K562 (cell line): ENCODE measurements around the gene EGFR. TPM values are rescaled to one million over a fixed set of nuclear protein-coding genes. Genes with fewer than 3 reads are reported as not detected.

Experiments used
- ATAC-seq: fragments of 200-7000 bp; cut with Tn5 transposase; 3 replicates; pipeline ENCODE4 v1.9.1; 2020; ENCODE audit warnings: moderate library complexity
- BruUV-seq: library from RNA; stranded (reverse); fragments of 400-500 nt; replicated peaks from 2 replicates; lab custom pipeline; 2021; lab: Mats Ljungman, UMichigan
- CTCF ChIA-PET: fragments of 300-600 bp; formaldehyde crosslinking; extraction: SDS; loops from one replicate; lab custom pipeline; 2021; ENCODE audit warnings: low intra/inter-chr PET ratio; lab: Yijun Ruan, JAX
- POLR2A ChIA-PET: fragments of 300-600, 350-650 bp; sonication (Branson Sonifier 250); formaldehyde crosslinking; extraction: SDS; loops from one replicate; lab custom pipeline; 2021; ENCODE audit warnings: antibody characterized with exemption, inconsistent platforms; lab: Yijun Ruan, JAX
- DNase-seq, 4 experiments: peaks; one replicate each; pipeline versions ENCODE4 v3.0.0 to v3.0.0-alpha.2; 2011 to 2018; ENCODE audit warnings: low spot score in 3 of 4, mixed read lengths in 3 of 4; ENCODE audit errors: extremely low read depth in 1 of 4
- FAIRE-seq: peaks from 2 replicates; lab custom pipeline; 2011; peaks lifted over from hg19 to GRCh38; lab: Jason Lieb, UNC
- H2AFZ ChIP-seq: 2 replicates; pipeline ENCODE4 v1.6.0; 2011; ENCODE audit warnings: low read depth, low read length, control low read depth, inconsistent platforms
- H3K27ac ChIP-seq: fragments of 200-600 bp; 3 replicates; pipeline ENCODE4 v1.8.0; 2011; ENCODE audit warnings: low read depth, mild to moderate bottlenecking, control low read depth, inconsistent platforms, low read length, moderate library complexity, mixed read lengths; ENCODE audit errors: extremely low read depth
- H3K27me3 ChIP-seq, 2 experiments: fragments of 300-600 bp in 1 of 2; 2 replicates in 1 of 2; 3 replicates in 1 of 2; pipeline versions ENCODE4 v1.6.0 to v1.8.0; 2011; ENCODE audit warnings: inconsistent platforms in 2 of 2, low read length in 2 of 2, mild to moderate bottlenecking in 1 of 2, mixed read lengths in 1 of 2, moderate library complexity in 1 of 2; ENCODE audit not compliant: control insufficient read depth in 2 of 2, insufficient read depth in 2 of 2
- H3K36me3 ChIP-seq: fragments of 300-600 bp; 3 replicates; pipeline ENCODE4 v1.8.0; 2011; ENCODE audit warnings: mild to moderate bottlenecking, low read length, inconsistent platforms; ENCODE audit not compliant: control insufficient read depth, insufficient read depth
- H3K4me1 ChIP-seq, 2 experiments: fragments of 200-600 bp in 1 of 2; replicated peaks in 1 of 2; 2 replicates in 1 of 2; 3 replicates in 1 of 2; pipeline versions ENCODE4 v1.5.1 to v1.8.0; 2011; ENCODE audit warnings: inconsistent platforms in 2 of 2, low read length in 2 of 2, mild to moderate bottlenecking in 1 of 2, mixed read lengths in 1 of 2, moderate library complexity in 1 of 2; ENCODE audit not compliant: control insufficient read depth in 2 of 2, insufficient read depth in 2 of 2
- H3K4me2 ChIP-seq: 2 replicates; pipeline ENCODE4 v1.6.1; 2011; ENCODE audit warnings: low read length, control low read depth, inconsistent platforms, mixed read lengths; ENCODE audit not compliant: insufficient read depth
- H3K4me3 ChIP-seq: fragments of 200-600 bp; sonication (generic), shearing (Covaris generic); 2 replicates; pipeline ENCODE4 v1.5.1; 2016; ENCODE audit warnings: control low read depth, inconsistent platforms
- H3K79me2 ChIP-seq: fragments of 200-600 bp; 3 replicates; pipeline ENCODE4 v1.8.0; 2011; ENCODE audit warnings: low read length, inconsistent platforms; ENCODE audit not compliant: control insufficient read depth, insufficient read depth
- H3K9ac ChIP-seq, 2 experiments: 2 replicates each; pipeline versions ENCODE4 v1.6.0 to v1.6.1; 2011; ENCODE audit warnings: low read depth in 2 of 2, low read length in 2 of 2, control low read depth in 1 of 2, inconsistent platforms in 1 of 2, mild to moderate bottlenecking in 1 of 2, mixed read lengths in 1 of 2; ENCODE audit not compliant: insufficient read depth in 1 of 2
- H3K9me1 ChIP-seq: one replicate; pipeline ENCODE4 v1.6.0; 2011; ENCODE audit warnings: inconsistent platforms, mild to moderate bottlenecking, low read length, moderate library complexity; ENCODE audit not compliant: control insufficient read depth, insufficient read depth
- H3K9me3 ChIP-seq: replicated peaks from 2 replicates; pipeline ENCODE4 v1.5.1; 2011; ENCODE audit warnings: low read depth, low read length, inconsistent platforms; ENCODE audit not compliant: control insufficient read depth, insufficient read depth
- H4K20me1 ChIP-seq: replicated peaks from 2 replicates; pipeline ENCODE4 v1.6.1; 2011; ENCODE audit warnings: low read length, inconsistent platforms, mixed read lengths; ENCODE audit not compliant: control insufficient read depth, insufficient read depth
- CTBP1 ChIP-seq: fragments of 450-650 bp; IDR thresholded peaks from 2 replicates; pipeline ENCODE4 v1.6.1; 2016; ENCODE audit warnings: borderline replicate concordance
- EHMT2 ChIP-seq: fragments of 450-650 bp; IDR thresholded peaks from 2 replicates; pipeline ENCODE4 v1.6.1; 2018; ENCODE audit warnings: antibody characterized with exemption
- GTF2A2 ChIP-seq: IDR thresholded peaks from 2 replicates; pipeline ENCODE4 v1.6.1; 2016; ENCODE audit warnings: mild to moderate bottlenecking, missing genetic modification characterization, missing compliant biosample characterization
- HDAC8 ChIP-seq: fragments of 450-650 bp; IDR thresholded peaks from 2 replicates; pipeline ENCODE4 v1.6.1; 2016; ENCODE audit warnings: mild to moderate bottlenecking, missing genetic modification characterization, moderate library complexity, missing compliant biosample characterization
- HLTF ChIP-seq: fragments of 450-650 bp; IDR thresholded peaks from 2 replicates; pipeline ENCODE4 v1.6.1; 2016
- IRF2 ChIP-seq: sonication (generic); formaldehyde crosslinking; IDR thresholded peaks from 2 replicates; pipeline ENCODE4 v1.8.1; 2022; ENCODE audit warnings: mild to moderate bottlenecking, missing genetic modification reagents
- MCM2 ChIP-seq: fragments of 450-650 bp; IDR thresholded peaks from 2 replicates; pipeline ENCODE4 v1.6.1; 2017; ENCODE audit warnings: low read depth, mild to moderate bottlenecking
- NR2F6 ChIP-seq: fragments of 450-650 bp; formaldehyde crosslinking; IDR thresholded peaks from 2 replicates; pipeline ENCODE4 v1.4.0; 2020; ENCODE audit warnings: mild to moderate bottlenecking
- POLR2B ChIP-seq: fragments of 450-650 bp; IDR thresholded peaks from 2 replicates; pipeline ENCODE4 v1.6.1; 2018; ENCODE audit warnings: low read depth; ENCODE audit not compliant: partially characterized antibody
- POLR2H ChIP-seq: IDR thresholded peaks from 2 replicates; pipeline ENCODE4 v1.6.1; 2016; ENCODE audit warnings: missing genetic modification characterization, low read depth, mild to moderate bottlenecking, control low read depth, missing compliant biosample characterization, moderate library complexity
- SMC3 ChIP-seq: conservative IDR thresholded peaks from 2 replicates; pipeline ENCODE4 v1.6.1; 2011; ENCODE audit warnings: low read depth, low read length, improper control_type of control experiment; ENCODE audit not compliant: insufficient read depth
- SRSF3 ChIP-seq: fragments of 200-400 bp; formaldehyde crosslinking; IDR thresholded peaks from 2 replicates; pipeline ENCODE4 v1.6.1; 2016; ENCODE audit warnings: mild to moderate bottlenecking, low read length, moderate library complexity; ENCODE audit not compliant: insufficient read depth
- USF1 ChIP-seq: sonication (generic); formaldehyde crosslinking; IDR thresholded peaks from 2 replicates; pipeline ENCODE4 v1.9.0; 2022; ENCODE audit warnings: mild to moderate bottlenecking, missing genetic modification reagents
- WGBS: fragments of 100-300 bp; shearing (Covaris generic); methylation state at CpG from one replicate; pipeline ENCODE4 v1.1.6; 2016; ENCODE audit warnings: low coverage, mixed read lengths; ENCODE audit not compliant: insufficient coverage; ENCODE audit errors: missing lambda C conversion rate; 5-methylcytosine and 5-hydroxymethylcytosine counted together
- in situ Hi-C: fragments of 300-500 bp; cut with MboI; formaldehyde crosslinking; loops from 4 replicates; pipeline ENCODE4 v1.15.0; 2018; ENCODE audit warnings: inconsistent platforms, mixed read lengths
- intact Hi-C: fragments of 100-400 bp; cut with micrococcal nuclease; formaldehyde crosslinking; loops from 2 replicates; pipeline ENCODE4 v1.14.2; 2022
- polyA plus RNA-seq, 8 experiments: library from polyadenylated mRNA; depleted of rRNA in 4 of 8; stranded (reverse) in 5 of 8; unstranded in 3 of 8; fragments of >200 nt; fragmentation: Nextera tagmentation in 2 of 8; fragmentation: Illumina TruSeq in 1 of 8; extraction: Ambion mirVana in 2 of 8; extraction: Trizol in 1 of 8; gene quantifications; 2 replicates each; pipeline versions ENCODE4 v1.2.1 to v1.2.3, GENCODE V29; 2011 to 2014; ENCODE audit warnings: inconsistent platforms in 1 of 8, missing spikeins in 1 of 8
- total RNA-seq, 7 experiments: library from RNA; depleted of rRNA in 6 of 7; stranded (reverse); fragments of >200 nt in 6 of 7; fragmentation: Illumina TruSeq in 2 of 7; extraction: Trizol in 2 of 7; gene quantifications; 2 replicates each; pipeline versions ENCODE4 v1.2.1 to v1.2.3, GENCODE V29; 2011 to 2021; ENCODE audit warnings: low replicate concordance in 1 of 7

Gene EGFR
- total and polyA plus RNA-seq, 9 of the 15 experiments (the other 6 are each of a cell fraction or from before 2014, with no cell fraction given), result 0.13 TPM; not detected in 8

- no peak overlapping the region for H3K4me3 ChIP-seq
- WGBS, result 2% methylated on average over 4 of the region's 4 CpGs
- in situ Hi-C loops (no loop called here), intact Hi-C loops (no loop called here)
- H3K4me2 ChIP-seq, result no peak overlapping the region
- no peaks in the 10 kb centered on the region for H3K4me1 ChIP-seq
- H4K20me1 ChIP-seq, result no peaks in the 10 kb centered on the region
- H3K9me1 ChIP-seq, result no peaks in the 10 kb centered on the region
- DNase-seq, result no peak
- no peak overlapping the region for H3K27ac ChIP-seq
- no peak for ATAC-seq
- no peak overlapping the region for H3K9ac ChIP-seq
- H3K79me2 ChIP-seq, result no peaks in the 10 kb centered on the region
- no peak overlapping the region for H2AFZ ChIP-seq
- H3K36me3 ChIP-seq, result no peaks in the 10 kb centered on the region
- ChIA-PET CTCF (no interaction called here), POLR2A (no interaction called here)
- no peak for TF ChIP-seq CTBP1
- no peak for FAIRE-seq
- H3K9me3 ChIP-seq, result no peaks in the 10 kb centered on the region
- H3K27me3 ChIP-seq, result peaks cover 3 to 6% of the 10 kb centered on the region in 2 experiments; a peak in 3 of 5 replicates
- no TSS peak for BruUV-seq
Measured at GRCh38 chr7:54986716-54987115, 32.1 kb upstream of the EGFR start.

GRCh38 chr7:54987772-54988171 is 31.0 kb upstream of the EGFR start:
- Histone ChIP-seq H2AFZ (no peak overlapping the region), H4K20me1 (no peaks in the 10 kb centered on the region), H3K4me2 (no peak overlapping the region), H3K9ac (no peak overlapping the region), H3K27ac (no peak overlapping the region), H3K27me3 (peaks cover 3 to 6% of the 10 kb centered on the region in 2 experiments; a peak in 3 of 5 replicates), H3K4me3 (no peak overlapping the region), H3K36me3 (no peaks in the 10 kb centered on the region), H3K79me2 (no peaks in the 10 kb centered on the region), H3K9me3 (no peaks in the 10 kb centered on the region), H3K4me1 (no peaks in the 10 kb centered on the region), H3K9me1 (no peaks in the 10 kb centered on the region)
- intact Hi-C loops (no loop called here), in situ Hi-C loops (no loop called here)
- ChIA-PET POLR2A (no interaction called here), CTCF (no interaction called here)
- DNase-seq (no peak), ATAC-seq (no peak), FAIRE-seq (no peak)
- no TSS peak for BruUV-seq
- WGBS, result 7% methylated on average over 1 of the region's 1 CpG
- no peak for TF ChIP-seq HLTF
- TF ChIP-seq EHMT2, result no peak
- TF ChIP-seq IRF2 (CRISPR knock-in tag), result no peak
- TF ChIP-seq POLR2H (tag), result no peak
- no peak for TF ChIP-seq NR2F6
- no peak for TF ChIP-seq POLR2B
- TF ChIP-seq MCM2, result no peak
- no peak for TF ChIP-seq USF1 (CRISPR knock-in tag)
- TF ChIP-seq HDAC8 (tag), result no peak
- TF ChIP-seq SMC3, result no peak
- TF ChIP-seq SRSF3, result no peak
- no peak for TF ChIP-seq GTF2A2
